Mucosa of rectum (tissue), 2 donors: ENCODE measurements around the gene CXorf65.
A peak's percentile ranks its signal among the peaks of the same experiment; 100 is the strongest.

Experiments
- H3K27ac ChIP-seq, 2 donors: one replicate each; pipeline ENCODE4 v1.7.0; 2013; ENCODE audit warnings: inconsistent platforms in 2 of 2, low read depth in 2 of 2, low read length in 2 of 2
- H3K27me3 ChIP-seq, 2 donors: one replicate each; pipeline ENCODE4 v1.7.0; 2013; ENCODE audit warnings: low read length in 2 of 2; ENCODE audit not compliant: control insufficient read depth in 2 of 2, insufficient read depth in 2 of 2
- H3K36me3 ChIP-seq, 2 donors: one replicate each; pipeline ENCODE4 v1.7.0; 2013; ENCODE audit warnings: low read length in 2 of 2; ENCODE audit not compliant: control insufficient read depth in 2 of 2, insufficient read depth in 2 of 2
- H3K4me1 ChIP-seq, 2 donors: one replicate each; pipeline ENCODE4 v1.7.0; 2013; ENCODE audit warnings: low read length in 2 of 2, mild to moderate bottlenecking in 1 of 2; ENCODE audit not compliant: control insufficient read depth in 2 of 2, insufficient read depth in 2 of 2
- H3K4me3 ChIP-seq, 2 donors: one replicate each; pipeline ENCODE4 v1.7.0; 2013; ENCODE audit warnings: low read length in 2 of 2
- H3K9ac ChIP-seq, 2 donors: one replicate each; pipeline ENCODE4 v1.7.0; 2013; ENCODE audit warnings: low read length in 2 of 2, low read depth in 1 of 2, mild to moderate bottlenecking in 1 of 2
- H3K9me3 ChIP-seq, 2 donors: one replicate each; pipeline ENCODE4 v1.7.0; 2013; ENCODE audit warnings: low read length in 2 of 2; ENCODE audit not compliant: control insufficient read depth in 2 of 2
- donor health status: healthy.
- donor health status: Normal muscosa, but diverticular disease.

CXorf65 gene

GRCh38 chrX:71106427-71106826, at the start of gene CXorf65:
Gene CXorf65, minus strand, starts transcription at chrX:71106740. Its CDS starts 184 bp downstream, at chrX:71106556.
- peaks cover 3 to 5% of the 10 kb centered on the region in 2 donors for H3K4me1 ChIP-seq
- no peaks in the 10 kb centered on the region for H3K36me3 ChIP-seq
- H3K27ac ChIP-seq = no peak within 1 kb of the TSS
- no peak within 1 kb of the TSS for H3K4me3 ChIP-seq
- H3K27me3 ChIP-seq = peaks cover 0 to under 1% of the 10 kb centered on the region in 2 donors
- H3K9ac ChIP-seq = no peak within 1 kb of the TSS
- H3K9me3 ChIP-seq = no peaks in the 10 kb centered on the region

- H3K4me3 ChIP-seq = no peak overlapping the region
- H3K36me3 ChIP-seq = no peaks in the 10 kb centered on the region
- H3K4me1 ChIP-seq = no peaks in the 10 kb centered on the region
- peaks cover 1 to 3% of the 10 kb centered on the region in 2 donors for H3K27me3 ChIP-seq
- no peaks in the 10 kb centered on the region for H3K9me3 ChIP-seq
- no peak overlapping the region for H3K27ac ChIP-seq
- H3K9ac ChIP-seq = no peak overlapping the region
Measured at GRCh38 chrX:71154641-71155040, 48.1 kb upstream of the CXorf65 start.

- Histone ChIP-seq H3K27me3 (peaks cover 1 to 3% of the 10 kb centered on the region in 2 donors), H3K36me3 (no peaks in the 10 kb centered on the region), H3K9ac (no peak overlapping the region), H3K9me3 (no peaks in the 10 kb centered on the region), H3K27ac (no peak overlapping the region), H3K4me1 (no peaks in the 10 kb centered on the region), H3K4me3 (no peak overlapping the region)
Measured at GRCh38 chrX:71154196-71154595, 47.7 kb upstream of the CXorf65 start.

GRCh38 chrX:71151366-71151765, 44.8 kb upstream of the CXorf65 start:
- peaks cover 0 to 2% of the 10 kb centered on the region in 2 donors for H3K4me1 ChIP-seq
- no peak overlapping the region for H3K27ac ChIP-seq
- H3K27me3 ChIP-seq = peaks cover 1 to 3% of the 10 kb centered on the region in 2 donors
- H3K4me3 ChIP-seq = no peak overlapping the region
- no peaks in the 10 kb centered on the region for H3K36me3 ChIP-seq
- H3K9ac ChIP-seq = no peak overlapping the region
- no peaks in the 10 kb centered on the region for H3K9me3 ChIP-seq

- Histone ChIP-seq H3K27me3 (peaks cover 0 to 8% of the 10 kb centered on the region in 2 donors), H3K36me3 (no peaks in the 10 kb centered on the region), H3K9ac (no peak overlapping the region), H3K27ac (no peak overlapping the region), H3K9me3 (no peaks in the 10 kb centered on the region), H3K4me1 (peaks cover 0 to 2% of the 10 kb centered on the region in 2 donors), H3K4me3 (no peak overlapping the region)
Measured at GRCh38 chrX:71148278-71148663, 41.7 kb upstream of the CXorf65 start.

- Histone ChIP-seq H3K4me1 (peaks cover 0 to 2% of the 10 kb centered on the region in 2 donors), H3K36me3 (no peaks in the 10 kb centered on the region), H3K4me3 (no peak overlapping the region), H3K9ac (no peak overlapping the region), H3K9me3 (no peaks in the 10 kb centered on the region), H3K27ac (no peak overlapping the region), H3K27me3 (peaks cover 0 to 8% of the 10 kb centered on the region in 2 donors)
Measured at GRCh38 chrX:71147496-71148277, 41.1 kb upstream of the CXorf65 start.

GRCh38 chrX:71144651-71145050, 38.1 kb upstream of the CXorf65 start, which contains the start of gene NLGN3:
Gene NLGN3, plus strand, starts transcription at chrX:71144841. Its CDS starts 2,909 bp downstream, at chrX:71147750.
- Histone ChIP-seq H3K27ac (no peak within 1 kb of the TSS), H3K36me3 (peaks cover 9 to 11% of the 10 kb centered on the region in 2 donors), H3K9ac (no peak within 1 kb of the TSS), H3K9me3 (no peaks in the 10 kb centered on the region), H3K4me3 (peak within 1 kb of the TSS; percentile 26 to 46), H3K4me1 (peaks cover 0 to 2% of the 10 kb centered on the region in 2 donors), H3K27me3 (peaks cover 0 to 5% of the 10 kb centered on the region in 2 donors)

- Histone ChIP-seq H3K4me3 (no peak overlapping the region), H3K27ac (no peak overlapping the region), H3K9me3 (no peaks in the 10 kb centered on the region), H3K27me3 (peaks cover 0 to 5% of the 10 kb centered on the region in 2 donors), H3K36me3 (peaks cover 9 to 18% of the 10 kb centered on the region in 2 donors), H3K9ac (no peak overlapping the region), H3K4me1 (peaks cover 0 to 2% of the 10 kb centered on the region in 2 donors)
Measured at GRCh38 chrX:71143508-71143907, 37.0 kb upstream of the CXorf65 start.

GRCh38 chrX:71140440-71140839, 33.9 kb upstream of the CXorf65 start:
- H3K36me3 ChIP-seq = peaks cover 26 to 35% of the 10 kb centered on the region in 2 donors
- no peak overlapping the region for H3K9ac ChIP-seq
- H3K27ac ChIP-seq = no peak overlapping the region
- peaks cover 0 to 3% of the 10 kb centered on the region in 2 donors for H3K27me3 ChIP-seq
- H3K4me1 ChIP-seq = no peaks in the 10 kb centered on the region
- H3K4me3 ChIP-seq = no peak overlapping the region
- no peaks in the 10 kb centered on the region for H3K9me3 ChIP-seq

- no peaks in the 10 kb centered on the region for H3K4me1 ChIP-seq
- peaks cover 49 to 51% of the 10 kb centered on the region in 2 donors for H3K36me3 ChIP-seq
- H3K9ac ChIP-seq = no peak overlapping the region
- H3K27me3 ChIP-seq = peaks cover 4 to 5% of the 10 kb centered on the region in 2 donors
- no peak overlapping the region for H3K27ac ChIP-seq
- H3K9me3 ChIP-seq = no peaks in the 10 kb centered on the region
- no peak overlapping the region for H3K4me3 ChIP-seq
Measured at GRCh38 chrX:71131510-71131909, 25.0 kb upstream of the CXorf65 start.
